ENCODE measurements around the gene SFTPD.

DNA sequence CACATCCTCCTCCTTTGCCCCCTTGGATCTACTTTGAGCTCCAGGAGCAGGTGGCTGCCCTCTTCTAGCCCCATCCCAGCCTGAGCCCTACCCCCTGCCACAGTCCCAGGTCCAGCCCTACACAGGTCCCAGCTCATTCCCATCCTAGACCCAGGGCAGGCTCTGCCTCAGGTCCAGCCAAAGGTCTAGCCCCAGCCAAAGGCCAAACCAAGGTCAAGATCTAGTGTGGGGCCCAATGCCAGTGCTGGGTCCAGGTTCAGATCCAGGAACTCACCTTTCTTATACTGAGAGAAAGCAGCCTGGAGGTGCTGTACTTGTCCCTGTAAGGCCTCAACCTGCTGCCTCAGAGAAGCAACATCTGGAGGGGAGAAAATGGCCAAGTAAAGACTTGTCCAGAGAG is 8.5 kb downstream of the SFTPD start:
- TF ChIP-seq, protein P1, sequence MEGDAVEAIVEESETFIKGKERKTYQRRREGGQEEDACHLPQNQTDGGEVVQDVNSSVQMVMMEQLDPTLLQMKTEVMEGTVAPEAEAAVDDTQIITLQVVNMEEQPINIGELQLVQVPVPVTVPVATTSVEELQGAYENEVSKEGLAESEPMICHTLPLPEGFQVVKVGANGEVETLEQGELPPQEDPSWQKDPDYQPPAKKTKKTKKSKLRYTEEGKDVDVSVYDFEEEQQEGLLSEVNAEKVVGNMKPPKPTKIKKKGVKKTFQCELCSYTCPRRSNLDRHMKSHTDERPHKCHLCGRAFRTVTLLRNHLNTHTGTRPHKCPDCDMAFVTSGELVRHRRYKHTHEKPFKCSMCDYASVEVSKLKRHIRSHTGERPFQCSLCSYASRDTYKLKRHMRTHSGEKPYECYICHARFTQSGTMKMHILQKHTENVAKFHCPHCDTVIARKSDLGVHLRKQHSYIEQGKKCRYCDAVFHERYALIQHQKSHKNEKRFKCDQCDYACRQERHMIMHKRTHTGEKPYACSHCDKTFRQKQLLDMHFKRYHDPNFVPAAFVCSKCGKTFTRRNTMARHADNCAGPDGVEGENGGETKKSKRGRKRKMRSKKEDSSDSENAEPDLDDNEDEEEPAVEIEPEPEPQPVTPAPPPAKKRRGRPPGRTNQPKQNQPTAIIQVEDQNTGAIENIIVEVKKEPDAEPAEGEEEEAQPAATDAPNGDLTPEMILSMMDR (conservative IDR thresholded peaks at IDR 0.05; ENCODE audit: low read depth, low read length): no peak
- TF ChIP-seq EZH2 (IDR thresholded peaks at IDR 0.05; ENCODE audit: borderline replicate concordance, low read depth, low read length, poor library complexity, severe bottlenecking): no peak

All from A673 (cell line).